BJ (cell line): ENCODE data around the gene TGFA. TPM values are rescaled to one million over a fixed set of nuclear protein-coding genes. Genes with fewer than 3 reads are reported as not detected.

Experiments used
- CTCF ChIA-PET: fragments of 350-600 bp; formaldehyde crosslinking; extraction: SDS; loops from one replicate; lab custom pipeline; 2021; ENCODE audit warnings: antibody characterized with exemption, inconsistent platforms; lab: Yijun Ruan, JAX
- POLR2A ChIA-PET: fragments of 300-600 bp; sonication (Branson Sonifier 250); formaldehyde crosslinking; extraction: SDS; loops from one replicate; lab custom pipeline; 2021; ENCODE audit warnings: antibody characterized with exemption; lab: Charles Lee
- DNase-seq: peaks from one replicate; pipeline ENCODE4 v3.0.0-alpha.2; 2011; ENCODE audit warnings: low read depth
- H3K27me3 ChIP-seq: 2 replicates; pipeline ENCODE4 v1.6.0; 2011; ENCODE audit warnings: low read length; ENCODE audit not compliant: control insufficient read depth, insufficient read depth
- H3K36me3 ChIP-seq: 2 replicates; pipeline ENCODE4 v1.5.1; 2011; ENCODE audit warnings: low read length; ENCODE audit not compliant: control insufficient read depth, insufficient read depth
- H3K4me3 ChIP-seq: 2 replicates; pipeline ENCODE4 v1.5.1; 2011; ENCODE audit warnings: low read depth, mild to moderate bottlenecking, control low read depth, low read length
- polyA plus RNA-seq: library from polyadenylated mRNA; depleted of rRNA; stranded (reverse); fragments of >200 nt; gene quantifications from 2 replicates; pipeline ENCODE4 v1.2.3, GENCODE V29; 2011
- TF ChIP-seq, protein P1 (sequence below): IDR thresholded peaks from 2 replicates; pipeline ENCODE4 v1.5.1; 2011; ENCODE audit warnings: low read depth, mild to moderate bottlenecking, control low read depth, inconsistent platforms, low read length, moderate library complexity; ENCODE audit not compliant: insufficient read depth

The TGFA gene
- polyA plus RNA-seq, 1 experiment: 0.13 TPM

- CTCF ChIA-PET: interaction anchor here (0.6 kb wide), 1 partner anchor 233 kb away, joined by 3 read pairs; no protein-coding TSS in a partner anchor
- Histone ChIP-seq H3K27me3 (no peaks in the 10 kb centered on the region; the same call in 1 of the 2 replicates), H3K36me3 (no peaks in the 10 kb centered on the region), H3K4me3 (no peak overlapping the region)
- TF ChIP-seq, protein P1, sequence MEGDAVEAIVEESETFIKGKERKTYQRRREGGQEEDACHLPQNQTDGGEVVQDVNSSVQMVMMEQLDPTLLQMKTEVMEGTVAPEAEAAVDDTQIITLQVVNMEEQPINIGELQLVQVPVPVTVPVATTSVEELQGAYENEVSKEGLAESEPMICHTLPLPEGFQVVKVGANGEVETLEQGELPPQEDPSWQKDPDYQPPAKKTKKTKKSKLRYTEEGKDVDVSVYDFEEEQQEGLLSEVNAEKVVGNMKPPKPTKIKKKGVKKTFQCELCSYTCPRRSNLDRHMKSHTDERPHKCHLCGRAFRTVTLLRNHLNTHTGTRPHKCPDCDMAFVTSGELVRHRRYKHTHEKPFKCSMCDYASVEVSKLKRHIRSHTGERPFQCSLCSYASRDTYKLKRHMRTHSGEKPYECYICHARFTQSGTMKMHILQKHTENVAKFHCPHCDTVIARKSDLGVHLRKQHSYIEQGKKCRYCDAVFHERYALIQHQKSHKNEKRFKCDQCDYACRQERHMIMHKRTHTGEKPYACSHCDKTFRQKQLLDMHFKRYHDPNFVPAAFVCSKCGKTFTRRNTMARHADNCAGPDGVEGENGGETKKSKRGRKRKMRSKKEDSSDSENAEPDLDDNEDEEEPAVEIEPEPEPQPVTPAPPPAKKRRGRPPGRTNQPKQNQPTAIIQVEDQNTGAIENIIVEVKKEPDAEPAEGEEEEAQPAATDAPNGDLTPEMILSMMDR: no peak
- POLR2A ChIA-PET: no interaction called here
- DNase-seq: no peak
These were observed 15.8 kb downstream of the TGFA start for GRCh38 chr2:70537840-70538239.

- Histone ChIP-seq H3K27me3 (no peaks in the 10 kb centered on the region; the same call in 1 of the 2 replicates), H3K36me3 (no peaks in the 10 kb centered on the region), H3K4me3 (no peak overlapping the region)
- ChIA-PET CTCF (interaction anchor here (0.7 kb wide), 1 partner anchor 27 kb away, joined by 3 read pairs; no protein-coding TSS in a partner anchor), POLR2A (no interaction called here)
- TF ChIP-seq, protein P1: no peak
- DNase-seq: no peak
These were observed 17.0 kb downstream of the TGFA start for GRCh38 chr2:70536517-70537055.

GRCh38 chr2:70535573-70535972 lies 18.1 kb downstream of the TGFA start:
- CTCF ChIA-PET: no interaction called here
- POLR2A ChIA-PET: no interaction called here
- DNase-seq: no peak

DNA sequence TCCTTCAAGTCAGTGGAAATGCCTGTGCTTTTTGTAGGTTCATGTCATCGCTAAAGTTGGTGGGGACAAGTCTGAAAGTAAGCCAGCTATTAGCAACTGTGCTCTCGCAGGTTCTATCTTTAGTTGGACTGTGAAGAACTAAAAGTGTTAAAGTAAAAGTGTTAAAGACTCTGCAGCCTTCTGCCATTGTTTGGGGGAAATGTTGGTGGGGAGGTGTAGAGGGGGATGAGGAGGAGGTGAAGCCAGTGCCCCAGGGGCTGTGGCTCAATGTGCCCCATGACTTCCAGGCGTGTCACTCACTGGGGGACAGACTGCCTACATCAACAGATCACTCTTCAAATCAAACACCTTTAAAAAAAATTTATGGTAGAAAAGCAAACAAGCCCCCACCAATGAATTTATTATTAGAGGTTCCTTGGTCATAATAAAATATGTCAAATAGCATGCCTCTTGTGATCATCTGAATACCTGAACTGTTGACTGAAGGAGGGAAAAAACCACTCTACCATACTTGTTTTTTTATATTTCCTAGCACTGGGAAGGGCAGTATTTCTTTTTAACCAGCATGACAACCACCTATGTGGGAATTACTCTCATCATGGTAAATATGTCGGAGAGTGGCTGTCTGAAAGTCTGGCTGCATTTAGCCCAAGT lies 19.3 kb downstream of the TGFA start:
- H3K36me3 ChIP-seq: no peaks in the 10 kb centered on the region
- CTCF ChIA-PET: no interaction called here

More at GRCh38 chr2:70535573-70535972, 18.1 kb downstream of the TGFA start:
- H3K27me3 ChIP-seq: no peaks in the 10 kb centered on the region; the same call in 1 of the 2 replicates
- H3K36me3 ChIP-seq: no peaks in the 10 kb centered on the region
- no peak overlapping the region for H3K4me3 ChIP-seq
- TF ChIP-seq, protein P1: no peak

More for the DNA sequence above, 19.3 kb downstream of the TGFA start:
- H3K27me3 ChIP-seq: no peaks in the 10 kb centered on the region; the same call in 1 of the 2 replicates
- no peak for DNase-seq
- POLR2A ChIA-PET: no interaction called here
- H3K4me3 ChIP-seq: no peak overlapping the region
- TF ChIP-seq, protein P1: no peak
